DND-41 (cell line): ENCODE measurements around the gene ATPAF1.
A peak's percentile ranks its signal among the peaks of the same experiment; 100 is the strongest.

Source experiments
- ATAC-seq: fragments of 200-7000 bp; cut with Tn5 transposase; 3 replicates; pipeline ENCODE4 v1.9.1; 2021; ENCODE audit warnings: low read depth; ENCODE audit not compliant: insufficient read depth
- DNase-seq: peaks from one replicate; pipeline ENCODE4 v3.0.0-alpha.2; 2020
- H2AFZ ChIP-seq: 2 replicates; pipeline ENCODE4 v1.6.0; 2012; ENCODE audit warnings: low read depth, low read length
- H3K27ac ChIP-seq: 2 replicates; pipeline ENCODE4 v1.5.1; 2012; ENCODE audit warnings: low read length, inconsistent platforms
- H3K27me3 ChIP-seq: fragments of 200-600 bp; sonication (generic); 2 replicates; pipeline ENCODE4 v1.6.0; 2012; ENCODE audit warnings: low read length, mild to moderate bottlenecking, inconsistent platforms; ENCODE audit not compliant: insufficient read depth, poor library complexity
- H3K36me3 ChIP-seq: 2 replicates; pipeline ENCODE4 v1.5.1; 2012; ENCODE audit warnings: low read length, inconsistent platforms; ENCODE audit not compliant: insufficient read depth
- H3K4me1 ChIP-seq: 2 replicates; pipeline ENCODE4 v1.5.1; 2012; ENCODE audit warnings: mild to moderate bottlenecking, low read length; ENCODE audit not compliant: insufficient read depth
- H3K4me2 ChIP-seq: 2 replicates; pipeline ENCODE4 v1.6.0; 2012; ENCODE audit warnings: mild to moderate bottlenecking, moderate library complexity, low read length, inconsistent platforms; ENCODE audit not compliant: insufficient read depth
- H3K4me3 ChIP-seq, 2 experiments: fragments of 200-600 bp in 1 of 2; shearing (Covaris generic) in 1 of 2; 2 replicates each; pipeline ENCODE4 v1.5.1; 2012 to 2016; ENCODE audit warnings: inconsistent platforms in 2 of 2, low read length in 2 of 2, mild to moderate bottlenecking in 2 of 2, low read depth in 1 of 2, moderate library complexity in 1 of 2
- H3K79me2 ChIP-seq: 2 replicates; pipeline ENCODE4 v1.6.0; 2012; ENCODE audit warnings: low read length, inconsistent platforms; ENCODE audit not compliant: insufficient read depth
- H3K9ac ChIP-seq: 2 replicates; pipeline ENCODE4 v1.6.0; 2012; ENCODE audit warnings: low read depth, mild to moderate bottlenecking, inconsistent platforms, low read length, moderate library complexity
- H3K9me3 ChIP-seq: 2 replicates; pipeline ENCODE4 v1.5.1; 2012; ENCODE audit warnings: low read length, moderate library complexity, mild to moderate bottlenecking, inconsistent platforms; ENCODE audit not compliant: insufficient read depth, severe bottlenecking
- H4K20me1 ChIP-seq: 2 replicates; pipeline ENCODE4 v1.6.0; 2012; ENCODE audit warnings: low read length; ENCODE audit not compliant: insufficient read depth
- CTCF ChIP-seq: IDR thresholded peaks from 2 replicates; pipeline ENCODE4 v1.5.1; 2012; ENCODE audit warnings: borderline replicate concordance, low read length, moderate library complexity, mild to moderate bottlenecking; ENCODE audit not compliant: poor library complexity, severe bottlenecking; ENCODE audit errors: extremely low read depth
- EZH2 ChIP-seq: IDR thresholded peaks from 3 replicates; pipeline ENCODE4 v1.6.1; 2012; ENCODE audit warnings: borderline replicate concordance, low read depth, mild to moderate bottlenecking, moderate library complexity, low read length, inconsistent platforms; ENCODE audit not compliant: severe bottlenecking

Gene ATPAF1

GRCh38 chr1:46596846-46597245, 71.3 kb downstream of the ATPAF1 start:
- no peak for TF ChIP-seq EZH2
- TF ChIP-seq CTCF = no peak
- peaks cover 12% of the 10 kb centered on the region for H3K4me1 ChIP-seq
- no peak overlapping the region for H3K4me3 ChIP-seq
- peaks cover 14% of the 10 kb centered on the region for H3K36me3 ChIP-seq
- H3K9me3 ChIP-seq = no peaks in the 10 kb centered on the region
- H3K79me2 ChIP-seq = no peaks in the 10 kb centered on the region
- H3K9ac ChIP-seq = no peak overlapping the region
- H3K4me2 ChIP-seq = no peak overlapping the region
- no peak overlapping the region for H2AFZ ChIP-seq
- H4K20me1 ChIP-seq = no peaks in the 10 kb centered on the region
- DNase-seq = no peak
- no peak overlapping the region for H3K27ac ChIP-seq
- no peak for ATAC-seq
- no peaks in the 10 kb centered on the region for H3K27me3 ChIP-seq

GRCh38 chr1:46596036-46596435, 72.1 kb downstream of the ATPAF1 start:
- H3K9ac ChIP-seq = no peak overlapping the region
- H3K4me3 ChIP-seq = no peak overlapping the region
- no peak overlapping the region for H3K27ac ChIP-seq
- no peaks in the 10 kb centered on the region for H4K20me1 ChIP-seq
- no peaks in the 10 kb centered on the region for H3K27me3 ChIP-seq
- no peak for DNase-seq
- no peak overlapping the region for H3K4me2 ChIP-seq
- no peak overlapping the region for H2AFZ ChIP-seq
- no peaks in the 10 kb centered on the region for H3K79me2 ChIP-seq
- no peak for ATAC-seq
- TF ChIP-seq CTCF (no peak), EZH2 (no peak)
- H3K36me3 ChIP-seq = peaks cover 19% of the 10 kb centered on the region
- H3K4me1 ChIP-seq = peaks cover 12% of the 10 kb centered on the region
- no peaks in the 10 kb centered on the region for H3K9me3 ChIP-seq

GRCh38 chr1:46595127-46595526, 73.0 kb downstream of the ATPAF1 start:
- peaks cover 24% of the 10 kb centered on the region for H3K36me3 ChIP-seq
- no peaks in the 10 kb centered on the region for H3K9me3 ChIP-seq
- no peak overlapping the region for H3K4me2 ChIP-seq
- peak; percentile 56; the same call in 1 of the 3 replicates for ATAC-seq
- no peaks in the 10 kb centered on the region for H3K79me2 ChIP-seq
- no peaks in the 10 kb centered on the region for H4K20me1 ChIP-seq
- no peaks in the 10 kb centered on the region for H3K27me3 ChIP-seq
- H3K4me1 ChIP-seq = peaks cover 12% of the 10 kb centered on the region
- H3K27ac ChIP-seq = no peak overlapping the region
- no peak overlapping the region for H2AFZ ChIP-seq
- H3K4me3 ChIP-seq = no peak overlapping the region
- DNase-seq = peak; percentile 60
- no peak for TF ChIP-seq EZH2
- TF ChIP-seq CTCF = no peak
- H3K9ac ChIP-seq = no peak overlapping the region

- peaks cover 12% of the 10 kb centered on the region for H3K4me1 ChIP-seq
- no peak overlapping the region for H3K9ac ChIP-seq
- H3K36me3 ChIP-seq = peaks cover 29% of the 10 kb centered on the region
- TF ChIP-seq EZH2 (no peak), CTCF (no peak)
- no peak overlapping the region for H3K4me3 ChIP-seq
- H2AFZ ChIP-seq = no peak overlapping the region
- no peak overlapping the region for H3K27ac ChIP-seq
- ATAC-seq (no peak), DNase-seq (no peak)
- H3K4me2 ChIP-seq = no peak overlapping the region
- H3K79me2 ChIP-seq = no peaks in the 10 kb centered on the region
- no peaks in the 10 kb centered on the region for H3K27me3 ChIP-seq
- H4K20me1 ChIP-seq = no peaks in the 10 kb centered on the region; the same call in 1 of the 2 replicates
- H3K9me3 ChIP-seq = no peaks in the 10 kb centered on the region
These were observed 74.1 kb downstream of the ATPAF1 start for GRCh38 chr1:46594063-46594462.
